DMS153 treated with DMSO at 0.1 percent for 48 hours (cell line): ENCODE data around the gene IPO11.
"Not testable (repeated sequence)": the region's sequence is repeated elsewhere in the genome, so short reads cannot be mapped to it uniquely, and the experiment has no call there.

Experiments used
- DNase-seq: peaks from one replicate; lab custom pipeline; 2025; ENCODE audit not compliant: unreplicated experiment; lab: John Stamatoyannopoulos, UW

The IPO11 gene

DNA sequence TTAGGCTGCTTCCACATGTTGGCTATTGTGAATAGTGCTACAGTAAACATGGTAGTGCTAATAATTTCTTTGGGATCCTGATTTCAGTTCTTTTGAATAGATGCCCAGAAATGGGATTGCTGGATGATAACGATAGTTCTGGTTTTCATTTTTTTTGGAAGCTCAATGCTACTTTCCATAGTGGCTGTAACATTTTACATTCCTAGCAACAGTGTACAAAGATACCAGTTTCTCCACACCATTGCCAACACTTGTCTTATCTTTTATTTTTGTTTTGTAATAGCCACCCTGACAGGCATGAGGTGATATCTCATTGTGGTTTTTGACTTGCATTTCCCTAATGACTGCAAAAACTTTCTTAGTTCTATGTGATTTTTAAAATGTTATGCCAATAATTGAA lies 97.2 kb downstream of the IPO11 start:
- DNase-seq: no peak

DNA sequence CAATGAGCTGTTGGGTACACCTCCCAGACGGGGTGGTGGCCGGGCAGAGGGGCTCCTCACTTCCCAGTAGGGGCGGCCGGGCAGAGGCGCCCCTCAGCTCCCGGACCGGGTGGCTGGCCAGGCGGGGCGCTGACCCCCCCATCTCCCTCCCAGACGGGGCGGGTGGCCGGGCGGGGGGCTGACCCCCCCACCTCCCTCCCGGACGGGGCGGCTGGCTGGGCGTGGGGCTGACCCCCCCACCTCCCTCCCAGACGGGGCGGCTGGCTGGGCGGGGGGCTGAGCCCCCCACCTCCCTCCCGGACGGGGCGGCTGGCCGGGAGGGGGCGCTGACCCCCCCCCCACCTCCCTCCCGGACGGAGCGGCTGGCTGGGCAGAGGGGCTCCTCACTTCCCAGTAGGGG lies 100.5 kb downstream of the IPO11 start:
- DNase-seq: not testable (repeated sequence)

- no peak for DNase-seq
These were observed 102.1 kb downstream of the IPO11 start for GRCh38 chr5:62514510-62515119.

- DNase-seq: not testable (repeated sequence)
These were observed 108.2 kb downstream of the IPO11 start for GRCh38 chr5:62520812-62521211.

DNA sequence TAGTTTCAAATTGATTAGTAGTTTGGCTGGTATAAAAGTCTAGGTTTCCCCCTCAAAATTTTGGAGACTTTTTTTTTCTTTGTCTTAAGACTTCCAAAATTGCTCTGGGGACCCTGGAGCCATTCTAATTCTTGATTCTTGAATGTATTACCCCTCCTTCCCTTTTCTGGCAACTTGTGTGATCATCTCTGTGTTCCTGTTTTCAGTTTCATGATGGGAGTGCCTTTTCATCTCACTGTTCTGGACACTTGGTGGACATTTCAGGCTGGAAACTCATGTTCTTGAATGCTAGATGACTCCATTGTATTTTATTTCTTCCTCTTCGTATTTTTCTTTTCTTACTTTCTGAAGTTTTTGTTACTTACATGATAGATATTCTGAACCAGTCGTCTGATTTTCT lies 108.8 kb downstream of the IPO11 start:
- no peak for DNase-seq

DNA sequence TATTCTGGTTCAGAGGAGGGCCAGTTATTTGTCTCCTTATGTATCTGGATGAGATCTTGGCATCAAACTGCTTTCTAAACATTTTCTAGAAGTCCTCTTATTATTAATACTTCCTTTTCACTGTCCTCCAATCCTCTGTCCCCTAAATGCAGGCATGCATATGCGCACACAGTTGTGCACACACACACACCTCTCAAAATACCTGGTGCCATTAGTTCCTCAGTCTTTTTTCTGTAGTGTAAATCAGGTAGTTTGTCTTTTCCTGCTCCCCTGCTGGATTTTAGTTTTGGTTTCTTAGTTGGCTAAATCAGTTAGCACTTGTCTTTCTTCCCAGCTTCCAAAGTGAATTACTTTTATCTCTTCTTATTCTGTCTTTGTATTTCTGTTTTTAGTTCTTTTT lies 110.2 kb downstream of the IPO11 start:
- DNase-seq: no peak

GRCh38 chr5:62533597-62533996 lies 121.0 kb downstream of the IPO11 start:
- DNase-seq: no peak

DNA sequence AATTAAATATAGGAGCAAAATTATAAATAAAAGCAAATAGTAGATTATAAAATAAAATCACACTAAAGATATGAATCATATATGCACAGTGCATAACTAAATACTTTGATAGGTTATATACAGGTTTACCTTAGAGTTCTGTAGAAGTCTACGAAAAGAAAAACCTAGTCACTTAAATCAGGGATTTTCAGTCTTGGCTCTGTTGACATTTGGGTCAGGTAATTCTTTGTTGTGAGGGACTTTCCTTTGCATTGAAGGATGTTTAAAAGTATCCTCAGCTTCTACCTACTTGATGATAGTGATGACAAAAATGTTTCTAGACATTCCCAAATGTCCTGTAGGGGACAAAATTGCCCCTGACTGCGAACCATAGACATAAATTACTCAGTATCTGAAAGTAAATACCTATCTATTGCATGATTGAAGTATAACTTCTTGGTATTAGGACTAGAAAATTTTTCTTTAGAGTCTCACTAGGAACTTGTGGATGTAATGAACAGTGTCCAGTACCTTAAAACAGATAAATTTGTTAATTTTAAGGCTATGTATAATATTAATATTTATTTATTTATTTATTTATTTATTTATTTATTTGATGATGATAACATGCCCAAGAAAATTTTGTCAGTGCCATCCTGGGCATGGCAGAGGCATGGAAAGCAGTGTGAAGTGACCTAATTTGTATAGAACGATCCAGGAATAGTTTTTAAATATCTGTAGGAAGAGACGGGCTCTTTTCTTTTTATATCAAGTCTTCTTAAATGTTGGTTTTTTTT lies 122.1 kb downstream of the IPO11 start:
- no peak for DNase-seq

DNA sequence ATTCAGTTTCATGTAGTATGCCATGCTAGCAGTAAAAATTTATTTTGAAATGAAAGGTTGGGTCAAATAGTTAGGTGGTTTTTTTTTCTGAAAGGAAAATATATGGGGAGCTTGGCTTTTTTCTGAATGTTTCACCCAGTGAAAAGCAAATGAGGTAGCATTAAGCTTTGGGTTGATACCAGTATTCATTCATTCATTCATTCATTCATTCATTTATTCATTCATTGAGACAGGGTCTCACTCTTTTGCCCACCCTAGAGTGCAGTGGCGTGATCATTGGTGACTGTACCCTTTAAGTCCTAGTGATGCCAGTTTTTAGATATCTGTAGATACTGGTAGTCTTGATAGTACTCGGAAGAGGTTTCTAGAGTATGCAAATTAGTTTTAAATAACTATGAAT lies 123.7 kb downstream of the IPO11 start:
- no peak for DNase-seq

- no peak for DNase-seq
These were observed 124.2 kb downstream of the IPO11 start for GRCh38 chr5:62536783-62537182.

GRCh38 chr5:62538017-62538942 lies 125.7 kb downstream of the IPO11 start:
- DNase-seq: no peak

- DNase-seq: no peak
These were observed 130.2 kb downstream of the IPO11 start for GRCh38 chr5:62542720-62543119.

DNA sequence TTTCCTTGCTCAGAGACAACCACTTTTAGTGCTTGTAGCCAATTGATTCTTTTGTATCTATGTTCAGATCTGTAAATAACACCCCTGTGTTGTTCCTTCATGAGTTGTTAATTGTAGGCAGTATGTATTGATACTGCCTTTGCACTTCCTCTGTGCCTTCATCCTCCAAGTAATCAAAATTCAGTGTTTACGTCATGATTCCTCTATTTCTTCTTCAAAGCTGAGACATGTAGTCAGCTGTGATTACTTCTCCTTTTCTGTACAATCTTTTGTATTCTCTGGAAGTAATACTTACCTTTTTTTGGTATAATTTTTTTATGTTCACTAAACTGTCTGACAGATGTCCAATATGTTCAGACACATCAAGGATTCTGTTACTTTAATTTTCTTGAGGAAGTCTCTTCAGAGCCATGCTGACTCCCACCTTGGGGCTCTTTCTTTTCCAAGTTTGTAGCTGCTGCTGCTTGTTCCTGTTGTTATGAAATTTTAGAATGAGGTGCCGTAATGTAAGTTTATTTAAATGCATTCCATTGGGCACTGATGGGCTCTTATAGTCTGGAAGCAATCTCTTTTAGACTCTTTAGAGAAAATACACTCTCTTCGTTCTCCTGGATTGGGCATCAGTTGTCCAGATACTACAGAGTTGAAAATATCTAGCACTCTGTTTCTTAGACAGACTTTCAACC lies 135.5 kb downstream of the IPO11 start:
- DNase-seq: no peak

- DNase-seq: no peak
These were observed 137.5 kb downstream of the IPO11 start for GRCh38 chr5:62550103-62550502.

GRCh38 chr5:62555930-62556329 lies 143.4 kb downstream of the IPO11 start:
- no peak for DNase-seq

- no peak for DNase-seq
These were observed 146.4 kb downstream of the IPO11 start for GRCh38 chr5:62558941-62559340.

GRCh38 chr5:62560786-62561185 lies 148.2 kb downstream of the IPO11 start:
- no peak for DNase-seq

GRCh38 chr5:62561896-62562295 lies 149.3 kb downstream of the IPO11 start:
- no peak for DNase-seq

DNA sequence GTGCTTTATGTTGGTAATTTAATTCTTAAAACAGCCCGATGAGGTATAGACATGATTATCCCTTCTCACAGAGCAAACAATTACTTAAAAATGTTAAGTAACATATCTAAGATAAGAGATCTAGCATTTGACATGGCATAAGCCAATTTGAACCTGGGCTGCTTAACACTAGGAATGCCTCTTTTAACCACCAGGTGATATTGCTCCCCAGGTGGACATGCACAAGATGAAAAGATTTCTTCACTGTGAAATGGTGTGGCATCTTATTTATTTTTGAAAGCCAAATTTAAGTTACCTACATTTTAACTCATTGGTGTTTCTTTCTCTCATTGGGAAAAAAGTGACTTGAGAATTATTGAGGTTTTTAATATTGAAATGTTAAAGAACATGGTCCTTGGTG lies 150.3 kb downstream of the IPO11 start:
- DNase-seq: no peak

DNA sequence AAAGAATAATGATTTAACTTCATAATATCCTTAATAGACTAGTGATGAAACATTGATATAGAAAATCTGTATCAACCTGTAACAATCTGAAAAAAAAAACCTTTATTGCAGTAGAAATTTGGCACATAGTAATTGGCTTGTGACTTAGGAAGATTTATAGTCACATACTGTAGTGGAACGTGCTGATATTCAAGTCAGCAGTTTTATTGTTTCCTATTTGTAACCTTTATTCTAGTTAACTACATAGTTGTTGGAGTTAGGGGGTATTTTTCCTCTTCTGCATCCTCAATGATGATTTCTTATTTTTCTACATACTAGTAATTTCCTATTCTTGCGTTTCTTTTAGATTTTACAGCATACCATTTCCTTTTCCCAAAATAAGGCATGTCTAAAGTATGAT lies 151.5 kb downstream of the IPO11 start:
- no peak for DNase-seq

DNA sequence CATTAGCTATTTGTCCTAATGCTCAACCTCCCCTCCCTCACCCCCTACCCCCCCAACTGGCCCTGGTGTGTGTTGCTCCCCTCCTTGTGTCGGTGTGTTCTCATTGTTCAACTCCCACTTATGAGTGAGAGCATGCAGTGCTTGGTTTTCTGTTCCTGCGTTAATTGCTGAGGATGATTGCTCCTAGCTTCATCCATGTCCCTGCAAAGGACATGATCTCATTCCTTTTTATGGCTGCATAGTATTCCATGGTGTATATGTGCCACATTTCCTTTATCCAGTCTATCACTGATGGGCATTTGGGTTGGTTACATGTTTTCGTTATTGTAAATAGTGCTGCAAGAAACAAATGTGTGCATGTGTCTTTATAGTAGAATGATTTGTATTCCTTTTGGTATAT lies 153.2 kb downstream of the IPO11 start:
- DNase-seq: not testable (repeated sequence)
